Measurements from ENCODE around the gene LSM10.

The LSM10 gene

GRCh38 chr1:36352910-36353878, 44.5 kb downstream of the LSM10 start:
- no peak for DNase-seq
- Histone ChIP-seq H3K4me3 (ENCODE audit: low read depth, low read length) (no peak overlapping the region), H3K9me3 (ENCODE audit: severe bottlenecking) (no peaks in the 10 kb centered on the region), H3K27me3 (ENCODE audit: insufficient read depth, low read depth, severe bottlenecking) (no peaks in the 10 kb centered on the region), H3K36me3 (peaks cover 39% of the 10 kb centered on the region), H3K27ac (no peak overlapping the region)
- TF ChIP-seq CTCF (IDR thresholded peaks at IDR 0.05; ENCODE audit: low read depth, low read length): no peak

GRCh38 chr1:36352125-36352909, 45.4 kb downstream of the LSM10 start:
- TF ChIP-seq CTCF (IDR thresholded peaks at IDR 0.05; ENCODE audit: low read depth, low read length): no peak
- H3K27ac ChIP-seq: no peak overlapping the region
- H3K36me3 ChIP-seq: peaks cover 39% of the 10 kb centered on the region
- H3K9me3 ChIP-seq (ENCODE audit: severe bottlenecking): no peaks in the 10 kb centered on the region
- no peak for DNase-seq
- no peak overlapping the region for H3K4me3 ChIP-seq (ENCODE audit: low read depth, low read length)
- no peaks in the 10 kb centered on the region for H3K27me3 ChIP-seq (ENCODE audit: insufficient read depth, low read depth, severe bottlenecking)

- Histone ChIP-seq H3K27ac (no peak overlapping the region; the same call in 1 of the 2 replicates), H3K9me3 (ENCODE audit: severe bottlenecking) (no peaks in the 10 kb centered on the region), H3K4me3 (ENCODE audit: low read depth, low read length) (no peak overlapping the region), H3K36me3 (peaks cover 39% of the 10 kb centered on the region), H3K27me3 (ENCODE audit: insufficient read depth, low read depth, severe bottlenecking) (no peaks in the 10 kb centered on the region)
- TF ChIP-seq CTCF (IDR thresholded peaks at IDR 0.05; ENCODE audit: low read depth, low read length): no peak
- no peak for DNase-seq
These were observed 46.3 kb downstream of the LSM10 start for GRCh38 chr1:36351227-36351977.

- no peak for DNase-seq
- Histone ChIP-seq H3K36me3 (peaks cover 42% of the 10 kb centered on the region), H3K27ac (no peak overlapping the region), H3K4me3 (ENCODE audit: low read depth, low read length) (no peak overlapping the region), H3K27me3 (ENCODE audit: insufficient read depth, low read depth, severe bottlenecking) (no peaks in the 10 kb centered on the region), H3K9me3 (ENCODE audit: severe bottlenecking) (no peaks in the 10 kb centered on the region)
- no peak for TF ChIP-seq CTCF (IDR thresholded peaks at IDR 0.05; ENCODE audit: low read depth, low read length)
These were observed 47.0 kb downstream of the LSM10 start for GRCh38 chr1:36350659-36351226.

- no peak for DNase-seq
- H3K27ac ChIP-seq: no peak overlapping the region
- no peak overlapping the region for H3K4me3 ChIP-seq (ENCODE audit: low read depth, low read length)
- H3K27me3 ChIP-seq (ENCODE audit: insufficient read depth, low read depth, severe bottlenecking): no peaks in the 10 kb centered on the region
- no peaks in the 10 kb centered on the region for H3K9me3 ChIP-seq (ENCODE audit: severe bottlenecking)
- TF ChIP-seq CTCF (IDR thresholded peaks at IDR 0.05; ENCODE audit: low read depth, low read length): no peak
- peaks cover 40% of the 10 kb centered on the region for H3K36me3 ChIP-seq
These were observed 47.9 kb downstream of the LSM10 start for GRCh38 chr1:36349839-36350238.
